Stomach (tissue), 4 donors: ENCODE data around the gene MCM3AP.

Experiments used
- CTCF ChIP-seq, 7 experiments: fragments of 450-650 bp in 4 of 7; fragments of 200-600 bp in 3 of 7; sonication (generic) in 3 of 7; IDR thresholded peaks; one replicate each; pipeline ENCODE4 v1.5.1; 2016 to 2019; ENCODE audit warnings: antibody characterized with exemption in 7 of 7, control low read depth in 2 of 7, mild to moderate bottlenecking in 1 of 7
- EP300 ChIP-seq: sonication (generic); formaldehyde crosslinking; IDR thresholded peaks from one replicate; pipeline ENCODE4 v1.6.1; 2017; ENCODE audit warnings: antibody characterized with exemption

- TF ChIP-seq CTCF (IDR thresholded peaks at IDR 0.05), result no peak
- TF ChIP-seq EP300, result no peak
Measured at GRCh38 chr21:46194374-46195334, 90.8 kb downstream of the MCM3AP start.
